HepG2 (cell line): ENCODE measurements around the gene EIF3B. TPM values are rescaled to one million over a fixed set of nuclear protein-coding genes. Genes with fewer than 3 reads are reported as not detected.

Experiments
- CBX2 ChIP-seq, 2 experiments: fragments of 200-600 bp in 1 of 2; sonication (generic); formaldehyde crosslinking in 1 of 2; IDR thresholded peaks; 2 replicates each; pipeline versions ENCODE4 v1.7.0 to v1.8.1; 2018 to 2022; ENCODE audit warnings: low read depth in 2 of 2, low read length in 1 of 2, mild to moderate bottlenecking in 1 of 2, missing genetic modification reagents in 1 of 2
- CCDC6 ChIP-seq: sonication (generic); formaldehyde crosslinking; IDR thresholded peaks from 2 replicates; pipeline ENCODE4 v1.8.1; 2022; ENCODE audit warnings: mild to moderate bottlenecking, missing genetic modification reagents, moderate library complexity
- FOXK1 ChIP-seq: sonication (generic); formaldehyde crosslinking; IDR thresholded peaks from 2 replicates; pipeline ENCODE4 v1.4.0; 2020; ENCODE audit warnings: low read depth, missing genetic modification reagents, borderline replicate concordance
- HDAC1 ChIP-seq: sonication (generic); formaldehyde crosslinking; IDR thresholded peaks from 2 replicates; pipeline ENCODE4 v1.5.1; 2020; ENCODE audit warnings: mild to moderate bottlenecking, missing genetic modification reagents
- HNF4G ChIP-seq, 2 experiments: sonication (generic) in 1 of 2; formaldehyde crosslinking in 1 of 2; IDR thresholded peaks; 2 replicates each; pipeline versions ENCODE4 v1.4.0 to v1.6.1; 2011 to 2020; ENCODE audit warnings: borderline replicate concordance in 2 of 2, low read depth in 2 of 2, mild to moderate bottlenecking in 2 of 2, low read length in 1 of 2, missing genetic modification reagents in 1 of 2, moderate library complexity in 1 of 2
- JUNB ChIP-seq: sonication (generic); formaldehyde crosslinking; IDR thresholded peaks from 2 replicates; pipeline ENCODE4 v1.8.0; 2022; ENCODE audit warnings: missing genetic modification reagents, mild to moderate bottlenecking, borderline replicate concordance
- JUND ChIP-seq: sonication (generic); formaldehyde crosslinking; IDR thresholded peaks from 2 replicates; pipeline ENCODE4 v1.8.0; 2022; ENCODE audit warnings: mild to moderate bottlenecking, missing genetic modification reagents
- MBNL3 ChIP-seq: fragments of 250-450 bp; sonication (Bioruptor Pico); conservative IDR thresholded peaks from 2 replicates; pipeline ENCODE4 v1.8.0; 2022; ENCODE audit warnings: mild to moderate bottlenecking, inconsistent platforms
- MEIS1 ChIP-seq: sonication (generic); formaldehyde crosslinking; IDR thresholded peaks from 2 replicates; pipeline ENCODE4 v1.9.0; 2021; ENCODE audit warnings: mild to moderate bottlenecking, missing genetic modification reagents, moderate library complexity, borderline replicate concordance
- NFYB ChIP-seq: sonication (generic); formaldehyde crosslinking; IDR thresholded peaks from 2 replicates; pipeline ENCODE4 v1.4.0; 2020; ENCODE audit warnings: missing genetic modification reagents
- PRDM4 ChIP-seq: sonication (generic); formaldehyde crosslinking; IDR thresholded peaks from 2 replicates; pipeline ENCODE4 v1.9.0; 2021; ENCODE audit warnings: missing genetic modification reagents, borderline replicate concordance
- SRSF9 ChIP-seq: fragments of 200-400 bp; formaldehyde crosslinking; IDR thresholded peaks from 2 replicates; pipeline ENCODE4 v1.6.1; 2018; ENCODE audit warnings: borderline replicate concordance, mild to moderate bottlenecking, low read depth, low read length; ENCODE audit not compliant: insufficient read depth, poor library complexity, severe bottlenecking
- TRIM22 ChIP-seq: fragments of 450-650 bp; IDR thresholded peaks from 2 replicates; pipeline ENCODE4 v1.6.1; 2017
- ZBTB2 ChIP-seq: sonication (generic); formaldehyde crosslinking; IDR thresholded peaks from 2 replicates; pipeline ENCODE4 v1.8.0; 2022; ENCODE audit warnings: low read depth, missing genetic modification reagents
- ZBTB43 ChIP-seq: sonication (generic); formaldehyde crosslinking; conservative IDR thresholded peaks from 2 replicates; pipeline ENCODE4 v1.4.0; 2020; ENCODE audit warnings: missing genetic modification reagents
- ZFP90 ChIP-seq: sonication (generic); formaldehyde crosslinking; IDR thresholded peaks from 2 replicates; pipeline ENCODE4 v1.8.0; 2022; ENCODE audit warnings: missing genetic modification reagents, mild to moderate bottlenecking, inconsistent platforms, borderline replicate concordance
- ZNF33B ChIP-seq: sonication (generic); formaldehyde crosslinking; IDR thresholded peaks from 2 replicates; pipeline ENCODE4 v1.5.1; 2020; ENCODE audit warnings: mild to moderate bottlenecking, missing genetic modification reagents
- ZNF503 ChIP-seq: sonication (generic); formaldehyde crosslinking; IDR thresholded peaks from 2 replicates; pipeline ENCODE4 v1.4.0; 2020; ENCODE audit warnings: missing genetic modification reagents
- ZNF510 ChIP-seq: sonication (generic); formaldehyde crosslinking; IDR thresholded peaks from 2 replicates; pipeline ENCODE4 v1.4.0; 2020; ENCODE audit warnings: low read depth, mild to moderate bottlenecking, missing genetic modification reagents
- ZNF629 ChIP-seq: sonication (generic); formaldehyde crosslinking; conservative IDR thresholded peaks from 2 replicates; pipeline ENCODE4 v1.5.0; 2020; ENCODE audit warnings: missing genetic modification reagents
- polyA plus RNA-seq, 8 experiments: library from polyadenylated mRNA; depleted of rRNA in 3 of 8; stranded (reverse) in 7 of 8; unstranded in 1 of 8; fragments of >200 nt; fragmentation: Illumina TruSeq in 4 of 8; extraction: Trizol in 4 of 8; gene quantifications; 2 replicates each; pipeline versions ENCODE4 v1.2.1 to v1.2.3, GENCODE V29; 2011 to 2016; ENCODE audit warnings: low read depth in 4 of 8, missing spikeins in 1 of 8, mixed read lengths in 1 of 8; ENCODE audit not compliant: insufficient read depth in 1 of 8
- total RNA-seq, 5 experiments: library from RNA; depleted of rRNA; stranded (reverse); fragments of >200 nt; fragmentation: Illumina TruSeq; extraction: Trizol; gene quantifications; 2 replicates each; pipeline ENCODE4 v1.2.3, GENCODE V29; 2016; ENCODE audit warnings: low read depth in 1 of 5

EIF3B gene
- total and polyA plus RNA-seq, 2 of the 13 experiments (the other 11 are each of a cell fraction or from before 2014, with no cell fraction given) = 92.2 to 241 TPM

GRCh38 chr7:2353936-2354185, 766 bp upstream of the EIF3B start (continued):
- TF ChIP-seq CBX2 (IDR thresholded peaks at IDR 0.05; ENCODE audit: low read depth, low read length) (no peak), CBX2 (CRISPR knock-in tag; IDR thresholded peaks at IDR 0.05; ENCODE audit: low read depth) (no peak), HNF4G (IDR thresholded peaks at IDR 0.05; ENCODE audit: borderline replicate concordance, low read depth, low read length) (no peak), HNF4G (CRISPR knock-in tag; IDR thresholded peaks at IDR 0.05; ENCODE audit: borderline replicate concordance, low read depth) (no peak), PRDM4 (peak; percentile 46; the same call in 1 of the 2 replicates), FOXK1 (CRISPR knock-in tag) (no peak), ZNF503 (CRISPR knock-in tag) (peak; percentile 41; the same call in 1 of the 2 replicates), ZNF510 (CRISPR knock-in tag) (peak; percentile 89), ZFP90 (CRISPR knock-in tag) (peak; percentile 94), MBNL3 (CRISPR knock-in tag) (no peak), CCDC6 (CRISPR knock-in tag) (no peak), JUNB (no peak), HDAC1 (CRISPR knock-in tag) (peak; percentile 80), JUND (no peak), NFYB (CRISPR knock-in tag) (peak; percentile 39), SRSF9 (no peak), ZBTB43 (CRISPR knock-in tag) (peak; percentile 83), ZNF33B (CRISPR knock-in tag) (peak; percentile 85; the same call in 1 of the 2 replicates), MEIS1 (CRISPR knock-in tag) (no peak), ZNF629 (CRISPR knock-in tag) (0 out of 2 replicates have a peak, but pooled peaks have one; percentile 8), TRIM22 (no peak), ZBTB2 (CRISPR knock-in tag) (peak; percentile 62)
